Smooth muscle cell (in vitro differentiated cells): ENCODE measurements around the gene LRRFIP1. TPM values are rescaled to one million over a fixed set of nuclear protein-coding genes. Genes with fewer than 3 reads are reported as not detected.

ENCODE experiments used
- DNase-seq: peaks from one replicate; lab custom pipeline; 2025; ENCODE audit not compliant: unreplicated experiment; lab: John Stamatoyannopoulos, UW
- H2AFZ ChIP-seq: fragments of 200-600 bp; sonication (generic); 2 replicates; pipeline ENCODE4 v1.6.0; 2016; ENCODE audit warnings: antibody characterized with exemption, low read depth, mild to moderate bottlenecking
- H3F3A ChIP-seq: fragments of 200-600 bp; sonication (generic); 2 replicates; pipeline ENCODE4 v1.6.0; 2017; ENCODE audit warnings: antibody characterized with exemption, low read depth
- H3K27ac ChIP-seq: fragments of 200-600 bp; sonication (generic); 2 replicates; pipeline ENCODE4 v1.5.1; 2016; ENCODE audit warnings: low read depth, mild to moderate bottlenecking
- H3K27me3 ChIP-seq: fragments of 200-600 bp; sonication (generic); 2 replicates; pipeline ENCODE4 v1.6.1; 2016; ENCODE audit warnings: low read depth, mild to moderate bottlenecking
- H3K36me3 ChIP-seq: fragments of 200-600 bp; sonication (generic); 2 replicates; pipeline ENCODE4 v1.5.1; 2016; ENCODE audit warnings: low read depth
- H3K4me1 ChIP-seq: fragments of 200-600 bp; sonication (generic); 2 replicates; pipeline ENCODE4 v1.5.1; 2016; ENCODE audit warnings: low read depth
- H3K4me2 ChIP-seq: fragments of 200-600 bp; sonication (generic); 2 replicates; pipeline ENCODE4 v1.6.0; 2016; ENCODE audit warnings: mild to moderate bottlenecking
- H3K4me3 ChIP-seq: fragments of 200-600 bp; sonication (generic); 2 replicates; pipeline ENCODE4 v1.5.1; 2016; ENCODE audit warnings: mild to moderate bottlenecking
- H3K79me2 ChIP-seq: fragments of 200-600 bp; sonication (generic); 2 replicates; pipeline ENCODE4 v1.6.0; 2016; ENCODE audit warnings: low read depth, mild to moderate bottlenecking
- H3K9ac ChIP-seq: fragments of 200-600 bp; sonication (generic); 2 replicates; pipeline ENCODE4 v1.6.0; 2016; ENCODE audit warnings: low read depth
- H3K9me3 ChIP-seq: fragments of 200-600 bp; sonication (generic); replicated peaks from 2 replicates; pipeline ENCODE4 v1.5.1; 2016; ENCODE audit warnings: low read depth
- H4K20me1 ChIP-seq: fragments of 200-600 bp; sonication (generic); 2 replicates; pipeline ENCODE4 v1.6.0; 2016; ENCODE audit warnings: low read depth
- WGBS: methylation state at CpG from one replicate; pipeline ENCODE4 v1.1.7; 2016; ENCODE audit warnings: low lambda C conversion rate; 5-methylcytosine and 5-hydroxymethylcytosine counted together
- polyA plus RNA-seq: library from polyadenylated mRNA; unstranded; fragments of >200 nt; fragmentation: Nextera tagmentation; extraction: Ambion mirVana; gene quantifications from 2 replicates; pipeline ENCODE4 v1.2.1, GENCODE V29; 2016
- total RNA-seq: library from RNA; depleted of rRNA; stranded (reverse); fragments of >200 nt; gene quantifications from 2 replicates; pipeline ENCODE4 v1.2.3, GENCODE V29; 2014
- TF ChIP-seq, protein P1 (sequence below): fragments of 200-600 bp; sonication (generic); IDR thresholded peaks from 2 replicates; pipeline ENCODE4 v1.5.1; 2017; ENCODE audit warnings: borderline replicate concordance, mild to moderate bottlenecking, antibody characterized with exemption; ENCODE audit not compliant: insufficient read depth, poor library complexity, severe bottlenecking

Gene LRRFIP1
- total and polyA plus RNA-seq, 2 experiments from 2014 or later, result 36.2 to 65.1 TPM

DNA sequence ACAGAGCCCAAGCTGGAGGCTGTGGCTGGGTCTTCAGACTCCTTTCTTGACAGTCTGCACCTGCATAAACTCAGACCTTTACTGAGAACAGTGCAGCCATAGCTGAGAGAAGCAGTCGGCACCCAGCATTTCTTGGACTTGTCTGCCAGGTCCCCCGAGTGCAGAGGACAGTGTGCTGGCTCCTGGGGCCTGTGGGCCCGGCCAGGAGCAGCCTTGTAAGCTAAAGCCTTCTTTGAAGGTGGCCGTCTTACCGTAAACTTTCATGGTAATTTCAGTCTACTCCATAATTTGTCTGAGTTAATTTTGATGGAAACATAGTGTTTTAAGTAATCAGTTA, 70.9 kb downstream of the LRRFIP1 start:
- Histone ChIP-seq H3K4me1 (peaks cover 62% of the 10 kb centered on the region), H3K4me3 (no peak overlapping the region), H3K36me3 (no peaks in the 10 kb centered on the region), H3K4me2 (peak overlapping the region; percentile 93), H2AFZ (no peak overlapping the region), H3K79me2 (peaks cover 77% of the 10 kb centered on the region), H4K20me1 (peaks cover 74% of the 10 kb centered on the region), H3F3A (peaks cover 52% of the 10 kb centered on the region), H3K9me3 (no peaks in the 10 kb centered on the region), H3K27ac (peak overlapping the region; percentile 94), H3K9ac (peak overlapping the region; percentile 30), H3K27me3 (no peaks in the 10 kb centered on the region)
- 67% methylated on average over 5 of the region's 5 CpGs for WGBS
- TF ChIP-seq, protein P1, sequence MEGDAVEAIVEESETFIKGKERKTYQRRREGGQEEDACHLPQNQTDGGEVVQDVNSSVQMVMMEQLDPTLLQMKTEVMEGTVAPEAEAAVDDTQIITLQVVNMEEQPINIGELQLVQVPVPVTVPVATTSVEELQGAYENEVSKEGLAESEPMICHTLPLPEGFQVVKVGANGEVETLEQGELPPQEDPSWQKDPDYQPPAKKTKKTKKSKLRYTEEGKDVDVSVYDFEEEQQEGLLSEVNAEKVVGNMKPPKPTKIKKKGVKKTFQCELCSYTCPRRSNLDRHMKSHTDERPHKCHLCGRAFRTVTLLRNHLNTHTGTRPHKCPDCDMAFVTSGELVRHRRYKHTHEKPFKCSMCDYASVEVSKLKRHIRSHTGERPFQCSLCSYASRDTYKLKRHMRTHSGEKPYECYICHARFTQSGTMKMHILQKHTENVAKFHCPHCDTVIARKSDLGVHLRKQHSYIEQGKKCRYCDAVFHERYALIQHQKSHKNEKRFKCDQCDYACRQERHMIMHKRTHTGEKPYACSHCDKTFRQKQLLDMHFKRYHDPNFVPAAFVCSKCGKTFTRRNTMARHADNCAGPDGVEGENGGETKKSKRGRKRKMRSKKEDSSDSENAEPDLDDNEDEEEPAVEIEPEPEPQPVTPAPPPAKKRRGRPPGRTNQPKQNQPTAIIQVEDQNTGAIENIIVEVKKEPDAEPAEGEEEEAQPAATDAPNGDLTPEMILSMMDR, result no peak
- no peak for DNase-seq

DNA sequence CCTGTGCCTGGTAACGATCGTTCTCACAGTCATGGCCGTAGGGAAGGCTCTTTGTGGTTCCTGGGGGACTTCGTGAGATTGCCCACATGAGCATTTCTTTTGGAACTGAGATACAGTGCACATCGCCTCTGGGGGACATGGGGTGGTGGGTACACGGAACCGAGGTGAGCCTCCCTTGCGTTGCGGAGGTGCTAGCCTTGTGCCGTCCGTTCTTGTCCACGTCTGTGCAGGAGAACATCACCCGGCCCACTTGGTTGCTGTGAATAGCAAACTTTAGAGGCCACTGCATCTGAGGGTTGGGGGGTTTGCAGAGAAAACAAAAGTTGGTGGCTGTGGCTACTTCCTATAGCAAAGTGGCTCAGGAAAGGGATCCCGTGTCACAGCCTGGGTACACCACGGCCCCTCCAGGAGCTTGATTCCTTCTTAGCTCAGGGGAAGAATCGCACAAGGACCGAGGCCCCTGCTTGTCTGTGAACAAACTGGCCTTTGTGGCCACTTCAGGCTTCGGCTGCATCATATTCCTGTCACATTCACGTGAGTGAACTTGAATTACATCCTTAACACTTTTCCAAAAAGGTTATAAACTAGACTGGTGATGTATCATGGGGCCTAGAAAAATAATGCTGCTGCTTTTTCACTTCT, 72.6 kb downstream of the LRRFIP1 start:
- no peak overlapping the region for H2AFZ ChIP-seq
- peak overlapping the region; percentile 99 for H3K27ac ChIP-seq
- DNase-seq, result no peak
- H3K9ac ChIP-seq, result peak overlapping the region; percentile 93
- H3K9me3 ChIP-seq, result no peaks in the 10 kb centered on the region
- H3K4me2 ChIP-seq, result peak overlapping the region; percentile 74
- 91% methylated on average over 19 of the region's 19 CpGs for WGBS
- no peaks in the 10 kb centered on the region for H3K36me3 ChIP-seq
- H3F3A ChIP-seq, result peaks cover 52% of the 10 kb centered on the region
- H3K79me2 ChIP-seq, result peaks cover 69% of the 10 kb centered on the region
- no peak overlapping the region for H3K4me3 ChIP-seq
- H3K4me1 ChIP-seq, result peaks cover 63% of the 10 kb centered on the region
- H4K20me1 ChIP-seq, result peaks cover 70% of the 10 kb centered on the region
- TF ChIP-seq, protein P1, result no peak
- H3K27me3 ChIP-seq, result no peaks in the 10 kb centered on the region

DNA sequence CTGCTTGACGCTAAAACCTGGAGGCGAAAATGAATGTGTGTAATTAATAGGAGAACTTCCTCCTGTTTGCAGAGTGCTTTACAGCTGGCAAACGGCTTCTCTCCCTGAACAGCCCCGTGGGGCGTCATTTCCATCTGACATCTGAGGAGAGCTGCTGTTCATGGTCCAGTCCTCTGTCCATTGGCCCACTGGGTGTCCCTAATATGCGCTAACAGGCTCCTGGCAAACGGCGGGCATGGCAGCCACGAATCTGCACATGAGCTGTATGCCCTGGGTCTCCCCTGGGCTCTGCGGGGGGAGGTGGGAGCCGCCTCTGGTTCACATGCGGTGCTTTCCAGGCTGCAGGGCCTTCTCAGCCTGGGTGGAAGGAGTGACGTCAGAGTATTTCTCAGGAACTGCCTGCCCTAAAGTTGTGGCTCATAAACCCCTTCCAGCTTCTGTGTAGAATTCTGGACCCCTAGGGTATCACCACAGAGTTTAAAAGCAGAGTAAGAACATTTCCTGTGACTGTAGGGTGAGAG, 73.2 kb downstream of the LRRFIP1 start:
- peak overlapping the region; percentile 74 for H3K4me2 ChIP-seq
- no peak overlapping the region for H3K4me3 ChIP-seq
- H3K9ac ChIP-seq, result peak overlapping the region; percentile 93
- H3K9me3 ChIP-seq, result no peaks in the 10 kb centered on the region
- no peaks in the 10 kb centered on the region for H3K27me3 ChIP-seq
- H3K4me1 ChIP-seq, result peaks cover 62% of the 10 kb centered on the region
- H3K36me3 ChIP-seq, result no peaks in the 10 kb centered on the region
- WGBS, result 35% methylated on average over 13 of the region's 13 CpGs
- TF ChIP-seq, protein P1, result no peak
- peaks cover 73% of the 10 kb centered on the region for H3K79me2 ChIP-seq
- H2AFZ ChIP-seq, result no peak overlapping the region
- peaks cover 72% of the 10 kb centered on the region for H4K20me1 ChIP-seq
- peak; percentile 50 for DNase-seq
- peak overlapping the region; percentile 99 for H3K27ac ChIP-seq
- H3F3A ChIP-seq, result peaks cover 52% of the 10 kb centered on the region
